Measurements from ENCODE around the gene NRP2. TPM values are rescaled to one million over a fixed set of nuclear protein-coding genes. Genes with fewer than 3 reads are reported as not detected.

The NRP2 gene
- 100 to 1,000 TPM in 1 of 2 donors, 10 to 100 TPM in 1; 75.7 to 122 TPM for total RNA-seq
- 10 to 100 TPM; 42.3 to 65.3 (median 57.2) TPM for polyA plus RNA-seq (ENCODE audit: insufficient read length in 6 of 6)
- long read RNA-seq, donor 1, partial matches to known transcripts, result 5 of 9 reads
- long read RNA-seq, donor 1, other reads (novel, unspliced or antisense), result 0 of 9 reads
- long read RNA-seq, donor 2, partial matches to known transcripts, result 0 of 6 reads
- long read RNA-seq, donor 2, other reads (novel, unspliced or antisense), result 0 of 6 reads
- long read RNA-seq, donor 3, partial matches to known transcripts, result 0 of 4 reads
- long read RNA-seq, donor 3, other reads (novel, unspliced or antisense), result 0 of 4 reads
- long read RNA-seq, donor 4, partial matches to known transcripts, result 9 of 21 reads
- long read RNA-seq, donor 4, other reads (novel, unspliced or antisense), result 12 of 21 reads
- long read RNA-seq, donor 5, partial matches to known transcripts, result 0 of 4 reads
- long read RNA-seq, donor 5, other reads (novel, unspliced or antisense), result 0 of 4 reads
- long read RNA-seq, donor 6, partial matches to known transcripts, result 0 of 2 reads
- long read RNA-seq, donor 6, other reads (novel, unspliced or antisense), result 0 of 2 reads
- long read RNA-seq, donor 7, partial matches to known transcripts, result 0 of 3 reads
- long read RNA-seq, donor 7, other reads (novel, unspliced or antisense), result 0 of 3 reads
- long read RNA-seq, donor 8, partial matches to known transcripts, result 6 of 9 reads
- long read RNA-seq, donor 8, other reads (novel, unspliced or antisense), result 0 of 9 reads
- long read RNA-seq, donor 9, result 0 reads
- long read RNA-seq, donor 10, partial matches to known transcripts, result 6 of 20 reads
- long read RNA-seq, donor 10, other reads (novel, unspliced or antisense), result 10 of 20 reads
- long read RNA-seq, donor 11, partial matches to known transcripts, result 5 of 8 reads
- long read RNA-seq, donor 11, other reads (novel, unspliced or antisense), result 0 of 8 reads
- long read RNA-seq, donor 12, partial matches to known transcripts, result 0 of 3 reads
- long read RNA-seq, donor 12, other reads (novel, unspliced or antisense), result 0 of 3 reads

GRCh38 chr2:205682239-205682970 is at the start of gene NRP2:
Gene NRP2 (plus strand): TSS chr2:205682501. CDS start chr2:205683291, 790 bp downstream.
- Histone ChIP-seq H3K27ac (peak within 1 kb of the TSS; percentile 85 to 90), H3K27me3 (peaks cover 0 to 73% of the 10 kb centered on the region in 2 donors), H3K4me1 (peaks cover 11 to 45% of the 10 kb centered on the region in 2 donors), H3K36me3 (no peaks in the 10 kb centered on the region), H3K4me3 (peak within 1 kb of the TSS; percentile 68 to 75), H3K9me3 (no peaks in the 10 kb centered on the region)
- intact Hi-C loops (cut with DNase I), result loop anchor here in 1 of 2 donors (10.0 kb wide), 1 partner anchor 1358 kb away; no protein-coding TSS in a partner anchor
- ATAC-seq (peak; percentile 75), DNase-seq (peak; percentile 89 to 92 (median 91))
- no peak for TF ChIP-seq CTCF (IDR thresholded peaks at IDR 0.05)

GRCh38 chr2:205633994-205634393 is 48.3 kb upstream of the NRP2 start:
- Histone ChIP-seq H3K27ac (no peak overlapping the region), H3K27me3 (no peaks in the 10 kb centered on the region), H3K4me3 (no peak overlapping the region), H3K9me3 (no peaks in the 10 kb centered on the region), H3K4me1 (no peaks in the 10 kb centered on the region), H3K36me3 (no peaks in the 10 kb centered on the region)
- DNase-seq (peak in 2 of 4 donors; percentile 39 to 44), ATAC-seq (no peak)
- intact Hi-C loops (cut with DNase I), result no loop called here
- TF ChIP-seq CTCF (IDR thresholded peaks at IDR 0.05), result no peak

GRCh38 chr2:205636549-205637319 is 45.6 kb upstream of the NRP2 start:
- Histone ChIP-seq H3K27me3 (no peaks in the 10 kb centered on the region), H3K27ac (no peak overlapping the region), H3K36me3 (no peaks in the 10 kb centered on the region), H3K9me3 (peaks cover 0 to 3% of the 10 kb centered on the region in 2 donors), H3K4me1 (no peaks in the 10 kb centered on the region), H3K4me3 (no peak overlapping the region)
- intact Hi-C loops (cut with DNase I), result no loop called here
- TF ChIP-seq CTCF (IDR thresholded peaks at IDR 0.05), result no peak
- DNase-seq, result no peak
- ATAC-seq, result no peak

- Histone ChIP-seq H3K4me3 (no peak overlapping the region), H3K4me1 (no peaks in the 10 kb centered on the region), H3K27ac (no peak overlapping the region), H3K9me3 (peaks cover 0 to 3% of the 10 kb centered on the region in 2 donors), H3K36me3 (no peaks in the 10 kb centered on the region), H3K27me3 (no peaks in the 10 kb centered on the region)
- no peak for ATAC-seq
- TF ChIP-seq CTCF (IDR thresholded peaks at IDR 0.05), result no peak
- no peak for DNase-seq
- intact Hi-C loops (cut with DNase I), result no loop called here
Measured at GRCh38 chr2:205637320-205637602, 45.0 kb upstream of the NRP2 start.
